Prostate gland (tissue), 2 donors: ENCODE data around the gene CCNI. TPM values are rescaled to one million over a fixed set of nuclear protein-coding genes. Genes with fewer than 3 reads are reported as not detected.

ENCODE experiments used
- DNase-seq: peaks from one replicate; pipeline ENCODE4 v3.0.0-alpha.2; 2019; ENCODE audit warnings: low spot score
- H3K27ac ChIP-seq, 2 donors: fragments of 200-600 bp; sonication (generic); 2 replicates each; pipeline ENCODE4 v1.5.1; 2017 to 2019
- H3K27me3 ChIP-seq: fragments of 200-600 bp; sonication (generic); replicated peaks from 2 replicates; pipeline ENCODE4 v1.5.1; 2019; ENCODE audit not compliant: insufficient read depth
- H3K36me3 ChIP-seq, 2 donors: fragments of 200-600 bp; sonication (generic); 1 replicate in 1 of 2; 2 replicates in 1 of 2; pipeline versions ENCODE4 v1.5.1 to v1.8.1; 2017 to 2019
- H3K4me1 ChIP-seq: fragments of 200-600 bp; sonication (generic); replicated peaks from 2 replicates; pipeline ENCODE4 v1.5.1; 2019
- H3K4me3 ChIP-seq, 2 donors: fragments of 200-600 bp; sonication (generic); 2 replicates each; pipeline ENCODE4 v1.5.1; 2017 to 2019
- H3K9me3 ChIP-seq: fragments of 200-600 bp; sonication (generic); 2 replicates; pipeline ENCODE4 v1.5.1; 2017
- CTCF ChIP-seq, 4 experiments: fragments of 200-600 bp in 2 of 4; fragments of 450-650 bp in 2 of 4; sonication (generic) in 2 of 4; IDR thresholded peaks; 1 replicate in 3 of 4; 2 replicates in 1 of 4; pipeline ENCODE4 v1.5.1; 2016 to 2019; ENCODE audit warnings: antibody characterized with exemption in 4 of 4, mild to moderate bottlenecking in 2 of 4, moderate library complexity in 2 of 4
- POLR2A ChIP-seq: fragments of 450-650 bp; IDR thresholded peaks from one replicate; pipeline ENCODE4 v1.6.1; 2016; ENCODE audit warnings: antibody characterized with exemption, mild to moderate bottlenecking
- POLR2AphosphoS5 ChIP-seq: sonication (generic); formaldehyde crosslinking; IDR thresholded peaks from one replicate; pipeline ENCODE4 v1.6.1; 2017; ENCODE audit warnings: antibody characterized with exemption
- WGBS: methylation state at CpG from one replicate; pipeline ENCODE4 v1.1.5; 2018; 5-methylcytosine and 5-hydroxymethylcytosine counted together
- intact Hi-C: fragments of 100-400 bp; cut with DNase I; formaldehyde crosslinking; loops from one replicate; pipeline ENCODE4 v1.14.2; 2022
- total RNA-seq, 2 donors: library from RNA; depleted of rRNA; stranded (reverse); fragments of >200 nt; gene quantifications; one replicate each; pipeline ENCODE4 v1.1.0, GENCODE V29; 2016

The CCNI gene
- total RNA-seq, 2 donors from 2014 or later: 274 to 367 TPM

DNA sequence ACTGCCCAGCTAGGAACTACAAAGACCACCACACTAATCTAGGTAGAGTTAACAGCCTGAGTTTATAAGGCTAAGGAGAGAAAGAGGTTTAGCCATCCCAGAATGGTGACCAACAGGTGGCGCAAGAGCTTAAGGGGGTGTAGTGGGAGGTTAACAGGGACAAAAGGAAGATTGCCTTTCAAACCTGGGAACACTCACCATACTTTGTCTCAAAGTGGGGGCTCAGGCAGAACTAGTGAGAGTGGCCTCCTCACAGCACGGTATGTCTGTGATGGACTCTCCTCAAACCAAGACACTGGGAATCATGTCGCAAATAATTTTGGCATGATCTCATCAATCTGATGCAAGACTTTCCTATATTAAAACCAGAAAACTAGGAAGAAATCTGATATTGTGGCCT is 23.4 kb downstream of the CCNI start:
- Histone ChIP-seq H3K4me3 (no peak overlapping the region), H3K4me1 (no peaks in the 10 kb centered on the region), H3K27ac (no peak overlapping the region), H3K36me3 (no peaks in the 10 kb centered on the region), H3K9me3 (no peaks in the 10 kb centered on the region), H3K27me3 (no peaks in the 10 kb centered on the region)
- intact Hi-C loops: no loop called here
- no peak for DNase-seq
- whole genome bisulfite sequencing: 77% methylated on average over 3 of the region's 3 CpGs
- TF ChIP-seq POLR2AphosphoS5 (no peak), CTCF (IDR thresholded peaks at IDR 0.05) (peak in 3 of 4 experiments; percentile 31 to 49 (median 40)), POLR2A (no peak)

DNA sequence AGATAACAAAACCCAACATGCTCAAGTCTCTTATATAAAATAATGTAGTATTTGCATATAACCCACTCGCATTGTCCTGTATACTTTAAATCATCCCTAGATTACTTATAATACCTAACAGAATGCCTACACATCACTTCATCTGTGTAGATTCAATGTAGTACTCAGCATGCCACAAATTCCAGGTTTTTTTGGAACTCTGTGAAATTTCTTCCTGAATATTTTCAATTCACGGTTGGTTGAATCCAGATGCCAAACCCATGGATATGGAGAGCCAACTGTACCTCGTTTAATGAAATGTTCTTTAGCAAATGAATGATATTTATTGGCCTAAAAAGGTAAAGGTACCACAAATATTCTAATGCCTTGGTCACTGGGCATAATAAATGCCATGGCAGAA is 24.8 kb downstream of the CCNI start:
- no peak for DNase-seq

DNA sequence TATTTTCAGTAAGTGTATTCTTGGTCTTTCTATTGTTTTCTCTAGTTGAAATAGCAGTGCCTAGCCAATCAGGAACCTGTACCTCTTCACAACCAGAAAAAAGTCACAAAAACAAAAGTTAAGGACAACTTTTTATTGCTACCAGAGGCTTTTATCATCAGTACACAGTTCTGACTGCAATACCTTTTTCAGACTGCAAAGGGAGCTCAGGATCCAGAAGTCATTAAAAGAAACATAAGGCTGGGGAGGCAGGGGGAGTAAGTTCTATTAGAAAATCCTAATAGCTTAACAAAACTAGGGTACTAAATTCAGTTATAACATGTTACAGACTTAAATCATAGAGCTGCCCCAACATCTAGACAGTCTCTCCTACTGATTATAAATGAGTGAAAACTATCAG is 28.8 kb downstream of the CCNI start:
- DNase-seq: no peak
- TF ChIP-seq CTCF (IDR thresholded peaks at IDR 0.05) (peak in 3 of 4 experiments; percentile 31 to 35 (median 35)), POLR2AphosphoS5 (no peak), POLR2A (no peak)
- Histone ChIP-seq H3K27ac (no peak overlapping the region), H3K36me3 (no peaks in the 10 kb centered on the region), H3K9me3 (no peaks in the 10 kb centered on the region), H3K4me3 (no peak overlapping the region), H3K4me1 (no peaks in the 10 kb centered on the region), H3K27me3 (no peaks in the 10 kb centered on the region)
- intact Hi-C loops: loop anchor here (5.0 to 10.0 kb wide), 2 partner anchors 92 to 155 kb away; no protein-coding TSS in a partner anchor

More for the DNA sequence above, 24.8 kb downstream of the CCNI start:
- intact Hi-C loops: no loop called here
- Histone ChIP-seq H3K27ac (no peak overlapping the region), H3K9me3 (no peaks in the 10 kb centered on the region), H3K4me1 (no peaks in the 10 kb centered on the region), H3K4me3 (no peak overlapping the region), H3K36me3 (no peaks in the 10 kb centered on the region), H3K27me3 (no peaks in the 10 kb centered on the region)
- 72% methylated on average over 3 of the region's 3 CpGs for WGBS
- TF ChIP-seq POLR2AphosphoS5: no peak
- no peak for TF ChIP-seq CTCF (IDR thresholded peaks at IDR 0.05)
- no peak for TF ChIP-seq POLR2A

DNA sequence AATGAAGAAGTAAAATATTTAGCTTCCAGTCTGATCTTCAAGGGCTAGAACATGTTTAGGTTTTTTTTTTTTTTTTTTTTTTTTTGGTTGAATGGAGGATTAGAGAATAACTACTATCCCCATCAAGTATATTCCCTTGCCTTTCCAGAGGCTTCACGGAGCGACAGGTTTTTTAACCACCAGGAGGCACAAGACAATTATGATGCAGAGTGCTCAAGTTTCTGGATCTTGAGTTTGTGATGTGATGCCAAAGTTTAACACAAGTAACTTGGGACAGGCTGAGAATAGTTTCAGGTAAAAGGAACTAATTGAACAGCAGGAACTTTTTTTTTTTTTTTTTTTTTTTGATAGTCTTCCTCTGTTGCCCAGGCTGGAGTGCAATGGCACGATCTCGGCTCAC is 30.3 kb downstream of the CCNI start:
- no peaks in the 10 kb centered on the region for H3K27me3 ChIP-seq
- TF ChIP-seq POLR2AphosphoS5 (no peak), POLR2A (no peak), CTCF (IDR thresholded peaks at IDR 0.05) (peak in 1 of 4 experiments; percentile 47)
- intact Hi-C loops: loop anchor here (5.0 to 10.0 kb wide), 2 partner anchors 91 to 157 kb away; no protein-coding TSS in a partner anchor
- 63% methylated on average over 4 of the region's 4 CpGs for WGBS
- H3K4me3 ChIP-seq: no peak overlapping the region
- no peaks in the 10 kb centered on the region for H3K36me3 ChIP-seq
- no peak overlapping the region for H3K27ac ChIP-seq
- no peak for DNase-seq
- no peaks in the 10 kb centered on the region for H3K9me3 ChIP-seq
- H3K4me1 ChIP-seq: no peaks in the 10 kb centered on the region

GRCh38 chr4:77044461-77045150 is 31.2 kb downstream of the CCNI start:
- no peak for DNase-seq
- no peaks in the 10 kb centered on the region for H3K4me1 ChIP-seq
- no peaks in the 10 kb centered on the region for H3K36me3 ChIP-seq
- no peaks in the 10 kb centered on the region for H3K9me3 ChIP-seq
- H3K27ac ChIP-seq: no peak overlapping the region
- H3K27me3 ChIP-seq: no peaks in the 10 kb centered on the region
- WGBS: 58% methylated on average over 4 of the region's 4 CpGs
- intact Hi-C loops: loop anchor here (5.0 to 10.0 kb wide), 3 partner anchors 90 to 532 kb away; no protein-coding TSS in a partner anchor
- H3K4me3 ChIP-seq: no peak overlapping the region
- TF ChIP-seq POLR2A (no peak), CTCF (IDR thresholded peaks at IDR 0.05) (peak in 3 of 4 experiments; percentile 41 to 55 (median 54)), POLR2AphosphoS5 (no peak)
